Body of pancreas (tissue), 4 donors: ENCODE measurements around the gene MIOX.

Experiments
- CTCF ChIP-seq, 7 experiments: fragments of 450-650 bp in 4 of 7; fragments of 200-600 bp in 3 of 7; sonication (generic) in 3 of 7; IDR thresholded peaks; one replicate each; pipeline ENCODE4 v1.5.1; 2016 to 2019; ENCODE audit warnings: antibody characterized with exemption in 7 of 7
- POLR2A ChIP-seq, 3 donors: fragments of 450-650 bp; IDR thresholded peaks; one replicate each; pipeline ENCODE4 v1.6.1; 2016; ENCODE audit warnings: antibody characterized with exemption in 3 of 3, mild to moderate bottlenecking in 2 of 3

GRCh38 chr22:50481045-50481439 lies 5.6 kb upstream of the MIOX start:
- TF ChIP-seq POLR2A (IDR thresholded peaks at IDR 0.05) (no peak), CTCF (IDR thresholded peaks at IDR 0.05) (no peak)
